NCI-H226 (cell line): ENCODE results near the gene PRSS8.
"Not testable (repeated sequence)": the region's sequence is repeated elsewhere in the genome, so short reads cannot be mapped to it uniquely, and the experiment has no call there.

Experiments used
- DNase-seq: peaks from one replicate; pipeline ENCODE4 v3.0.0-alpha.2; 2015

Gene PRSS8

GRCh38 chr16:31143694-31144148, 8.2 kb upstream of the PRSS8 start:
- DNase-seq, result no peak

- no peak for DNase-seq
These were observed 7.6 kb upstream of the PRSS8 start for GRCh38 chr16:31143011-31143693.

GRCh38 chr16:31142109-31143010, 6.8 kb upstream of the PRSS8 start:
- peak; percentile 95 for DNase-seq

- DNase-seq, result no peak
These were observed 6.1 kb upstream of the PRSS8 start for GRCh38 chr16:31141489-31142108.

GRCh38 chr16:31141071-31141469, 5.5 kb upstream of the PRSS8 start:
- DNase-seq, result not testable (repeated sequence)

GRCh38 chr16:31138621-31139578, 3.4 kb upstream of the PRSS8 start:
- DNase-seq, result peak; percentile 88

GRCh38 chr16:31136822-31137499, 1.4 kb upstream of the PRSS8 start:
- DNase-seq, result not testable (repeated sequence)

- DNase-seq, result no peak
These were observed 748 bp upstream of the PRSS8 start for GRCh38 chr16:31136287-31136662.

GRCh38 chr16:31134625-31135534, 647 bp downstream of the PRSS8 start:
- DNase-seq, result no peak

GRCh38 chr16:31134091-31134571, 1.4 kb downstream of the PRSS8 start:
- DNase-seq, result no peak

GRCh38 chr16:31133046-31133501, 2.5 kb downstream of the PRSS8 start:
- DNase-seq, result no peak

- DNase-seq, result no peak
These were observed 3.1 kb downstream of the PRSS8 start for GRCh38 chr16:31132303-31132979.

- no peak for DNase-seq
These were observed 3.7 kb downstream of the PRSS8 start for GRCh38 chr16:31131841-31132271.

GRCh38 chr16:31131416-31131815, 4.1 kb downstream of the PRSS8 start:
- DNase-seq, result no peak

GRCh38 chr16:31130899-31131298, 4.6 kb downstream of the PRSS8 start:
- no peak for DNase-seq

GRCh38 chr16:31130336-31130891, 5.1 kb downstream of the PRSS8 start:
- no peak for DNase-seq

- no peak for DNase-seq
These were observed 5.8 kb downstream of the PRSS8 start for GRCh38 chr16:31129568-31130335.

GRCh38 chr16:31128711-31129567, 6.6 kb downstream of the PRSS8 start:
- no peak for DNase-seq
